GM12892 (cell line): Measurements from ENCODE around the gene COX8C. TPM values are rescaled to one million over a fixed set of nuclear protein-coding genes. Genes with fewer than 3 reads are reported as not detected.

Experiments
- DNase-seq: peaks from one replicate; pipeline ENCODE4 v3.0.0; 2011; ENCODE audit not compliant: insufficient read length
- FAIRE-seq: peaks from 2 replicates; lab custom pipeline; 2011; peaks lifted over from hg19 to GRCh38; lab: Jason Lieb, UNC
- POLR2A ChIP-seq: IDR thresholded peaks from 2 replicates; pipeline ENCODE4 v1.6.1; 2011; ENCODE audit warnings: low read depth, low read length, control low read depth
- POLR2AphosphoS5 ChIP-seq: IDR thresholded peaks from 2 replicates; pipeline ENCODE4 v1.6.1; 2011; ENCODE audit warnings: low read depth, low read length, control low read depth
- TAF1 ChIP-seq: IDR thresholded peaks from 2 replicates; pipeline ENCODE4 v1.6.1; 2011; ENCODE audit warnings: low read depth, mild to moderate bottlenecking, control low read depth, low read length, borderline replicate concordance
- polyA plus RNA-seq: library from polyadenylated mRNA; unstranded; fragments of >200 nt; gene quantifications from one replicate; pipeline ENCODE4 v1.2.1, GENCODE V29; 2012; ENCODE audit warnings: missing spikeins, inconsistent platforms; ENCODE audit not compliant: missing spikeins

The COX8C gene, protein sequence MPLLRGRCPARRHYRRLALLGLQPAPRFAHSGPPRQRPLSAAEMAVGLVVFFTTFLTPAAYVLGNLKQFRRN
- not detected for polyA plus RNA-seq

DNA sequence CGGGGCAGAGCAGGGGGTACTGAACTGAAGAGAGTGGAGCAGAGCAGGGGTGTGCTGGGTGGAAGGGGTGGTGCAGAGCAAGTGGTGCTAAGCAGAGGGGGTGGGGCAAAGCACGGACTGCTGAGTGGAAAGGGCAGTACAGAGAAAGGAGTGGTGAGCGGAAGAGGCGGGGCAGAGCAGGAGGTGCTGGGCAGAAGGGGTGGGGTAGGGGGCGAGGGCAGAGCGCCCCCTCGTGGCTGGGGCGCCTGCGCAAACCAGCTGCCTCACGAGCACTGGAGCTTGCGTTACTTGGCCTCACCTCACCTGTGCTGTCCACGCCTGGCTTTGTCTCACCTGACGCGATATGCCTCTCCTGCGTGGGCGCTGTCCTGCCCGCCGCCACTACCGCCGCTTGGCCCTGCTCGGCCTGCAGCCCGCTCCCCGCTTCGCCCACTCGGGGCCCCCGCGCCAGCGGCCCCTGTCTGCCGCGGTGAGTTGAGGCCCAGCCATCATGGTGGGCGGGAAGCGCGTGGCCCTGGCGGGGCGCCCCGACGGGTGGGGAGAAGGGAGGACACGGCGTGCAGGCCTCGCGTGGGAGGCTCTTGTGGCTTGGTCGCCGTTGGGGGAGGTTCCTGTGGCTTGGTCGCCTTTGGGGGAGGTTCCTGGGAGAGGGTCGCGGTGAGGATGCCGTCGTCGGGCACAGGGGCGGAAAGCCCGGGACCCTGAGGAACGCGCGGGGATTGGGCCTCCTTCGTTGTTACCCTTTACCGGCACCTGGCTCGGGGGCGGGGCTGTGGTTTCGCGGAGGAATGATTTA is at the start of gene COX8C:
COX8C (plus strand) TSS at position 257 of the 796 bp plus-strand sequence; CDS start at position 344, 87 bp downstream.
- FAIRE-seq (no peak), DNase-seq (no peak)
- TF ChIP-seq POLR2A (no peak), POLR2AphosphoS5 (no peak), TAF1 (no peak)

DNA sequence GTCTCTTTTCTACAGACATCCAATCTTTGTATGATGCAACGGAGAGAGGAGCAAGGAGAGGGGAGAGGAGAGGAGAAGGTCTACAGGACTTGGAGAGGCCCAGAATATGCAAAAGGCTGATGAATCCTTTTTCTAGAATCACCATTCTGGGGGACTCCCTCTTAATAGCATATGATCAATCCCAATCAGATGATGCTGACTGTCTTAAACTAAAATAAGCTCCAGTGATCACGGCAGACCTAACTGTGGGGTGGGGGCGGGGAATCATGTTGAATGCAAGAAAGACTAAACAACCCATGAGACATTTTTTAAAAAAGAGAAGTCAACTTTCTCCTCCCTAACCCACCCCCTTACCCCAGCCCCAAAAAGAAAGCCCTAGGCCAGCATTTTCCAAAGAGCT is 47.6 kb upstream of the COX8C start:
- no peak for FAIRE-seq
- TF ChIP-seq POLR2AphosphoS5, result no peak
- TF ChIP-seq TAF1, result no peak
- TF ChIP-seq POLR2A, result no peak
- DNase-seq, result no peak

- DNase-seq, result no peak
- no peak for FAIRE-seq
- TF ChIP-seq POLR2AphosphoS5, result no peak
- TF ChIP-seq TAF1, result no peak
- no peak for TF ChIP-seq POLR2A
Measured at GRCh38 chr14:93299866-93300265, 47.1 kb upstream of the COX8C start.

DNA sequence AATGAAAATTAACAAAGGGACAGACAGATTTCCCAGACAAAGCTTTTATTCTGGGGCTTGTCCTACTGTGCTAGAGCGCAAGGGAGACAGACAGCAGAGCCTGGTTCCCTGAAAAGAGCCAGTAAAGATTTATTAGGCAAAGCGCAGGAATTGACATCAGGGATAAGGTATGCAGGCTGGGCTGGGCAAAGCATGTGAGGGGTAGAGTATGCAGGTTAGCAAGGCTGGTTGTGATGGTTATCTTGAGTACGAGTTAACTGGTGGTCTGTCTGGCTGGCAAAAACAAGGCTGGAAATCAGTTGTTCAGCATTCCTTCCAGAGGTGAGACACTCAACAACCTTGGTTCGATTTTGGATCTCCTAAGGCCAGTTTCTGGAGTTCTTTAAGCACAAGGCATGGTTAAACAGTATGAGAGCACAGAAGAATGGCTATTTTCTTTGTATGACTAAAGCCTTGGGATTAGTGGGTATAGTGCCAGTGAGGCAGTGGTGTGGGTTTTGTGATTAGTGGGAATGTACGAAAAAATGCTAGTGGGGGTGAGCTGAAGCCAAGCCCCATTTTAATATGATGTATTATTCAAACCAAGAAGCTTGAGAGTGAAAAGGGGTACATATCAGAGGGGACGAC is 45.0 kb upstream of the COX8C start:
- no peak for DNase-seq
- FAIRE-seq, result no peak
- TF ChIP-seq TAF1 (no peak), POLR2AphosphoS5 (no peak), POLR2A (no peak)

- no peak for FAIRE-seq
- TF ChIP-seq POLR2AphosphoS5 (no peak), TAF1 (no peak), POLR2A (no peak)
- DNase-seq, result no peak
Measured at GRCh38 chr14:93302688-93303581, 44.0 kb upstream of the COX8C start.

GRCh38 chr14:93303659-93304058 is 43.3 kb upstream of the COX8C start:
- FAIRE-seq (no peak), DNase-seq (no peak)
- TF ChIP-seq POLR2A (no peak), TAF1 (no peak), POLR2AphosphoS5 (no peak)

DNA sequence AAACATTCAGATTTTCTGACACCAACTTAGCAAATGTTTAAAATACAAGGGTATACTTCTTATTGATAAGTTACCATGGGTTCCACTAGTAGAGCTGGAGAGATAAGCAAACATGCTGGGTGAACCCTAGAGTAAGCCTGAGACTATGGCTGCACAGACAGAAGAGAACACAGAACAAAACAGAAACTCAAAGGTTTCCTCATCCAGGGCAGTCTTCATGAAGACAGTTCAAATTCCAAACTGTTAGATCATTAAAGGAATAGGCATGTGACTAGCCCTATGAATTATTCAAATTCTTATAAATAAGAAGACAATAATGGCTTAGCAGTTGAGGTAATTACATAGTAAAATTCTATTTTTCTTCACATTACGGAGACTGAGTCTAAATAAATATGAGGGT is 42.2 kb upstream of the COX8C start:
- DNase-seq (no peak), FAIRE-seq (no peak)
- TF ChIP-seq POLR2A, result no peak
- TF ChIP-seq TAF1, result no peak
- no peak for TF ChIP-seq POLR2AphosphoS5

- DNase-seq (no peak), FAIRE-seq (no peak)
- TF ChIP-seq POLR2AphosphoS5, result no peak
Measured at GRCh38 chr14:93305725-93306418, 41.1 kb upstream of the COX8C start.

- FAIRE-seq (no peak), DNase-seq (no peak)
- TF ChIP-seq TAF1 (no peak), POLR2AphosphoS5 (no peak), POLR2A (no peak)
Measured at GRCh38 chr14:93306812-93307211, 40.2 kb upstream of the COX8C start.

- DNase-seq, result no peak
- no peak for FAIRE-seq
- TF ChIP-seq POLR2A, result no peak
- no peak for TF ChIP-seq POLR2AphosphoS5
- TF ChIP-seq TAF1, result no peak
Measured at GRCh38 chr14:93308686-93309345, 38.2 kb upstream of the COX8C start.
